VCaP (cell line): ENCODE results near the gene BGN.

Source experiments
- H3K27ac ChIP-seq: fragments of 450-650 bp; 2 replicates; pipeline ENCODE4 v1.5.1; 2017
- TF ChIP-seq, protein P1 (sequence below): fragments of 450-650 bp; conservative IDR thresholded peaks from 2 replicates; pipeline ENCODE4 v1.5.1; 2017; ENCODE audit warnings: mild to moderate bottlenecking, moderate library complexity

BGN gene

GRCh38 chrX:153476666-153477363, 18.0 kb upstream of the BGN start:
- H3K27ac ChIP-seq, result no peak overlapping the region

GRCh38 chrX:153477364-153477857, 17.4 kb upstream of the BGN start:
- TF ChIP-seq, protein P1, sequence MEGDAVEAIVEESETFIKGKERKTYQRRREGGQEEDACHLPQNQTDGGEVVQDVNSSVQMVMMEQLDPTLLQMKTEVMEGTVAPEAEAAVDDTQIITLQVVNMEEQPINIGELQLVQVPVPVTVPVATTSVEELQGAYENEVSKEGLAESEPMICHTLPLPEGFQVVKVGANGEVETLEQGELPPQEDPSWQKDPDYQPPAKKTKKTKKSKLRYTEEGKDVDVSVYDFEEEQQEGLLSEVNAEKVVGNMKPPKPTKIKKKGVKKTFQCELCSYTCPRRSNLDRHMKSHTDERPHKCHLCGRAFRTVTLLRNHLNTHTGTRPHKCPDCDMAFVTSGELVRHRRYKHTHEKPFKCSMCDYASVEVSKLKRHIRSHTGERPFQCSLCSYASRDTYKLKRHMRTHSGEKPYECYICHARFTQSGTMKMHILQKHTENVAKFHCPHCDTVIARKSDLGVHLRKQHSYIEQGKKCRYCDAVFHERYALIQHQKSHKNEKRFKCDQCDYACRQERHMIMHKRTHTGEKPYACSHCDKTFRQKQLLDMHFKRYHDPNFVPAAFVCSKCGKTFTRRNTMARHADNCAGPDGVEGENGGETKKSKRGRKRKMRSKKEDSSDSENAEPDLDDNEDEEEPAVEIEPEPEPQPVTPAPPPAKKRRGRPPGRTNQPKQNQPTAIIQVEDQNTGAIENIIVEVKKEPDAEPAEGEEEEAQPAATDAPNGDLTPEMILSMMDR, result no peak
- H3K27ac ChIP-seq, result no peak overlapping the region

More at GRCh38 chrX:153476666-153477363, 18.0 kb upstream of the BGN start:
- TF ChIP-seq, protein P1, result no peak

DNA sequence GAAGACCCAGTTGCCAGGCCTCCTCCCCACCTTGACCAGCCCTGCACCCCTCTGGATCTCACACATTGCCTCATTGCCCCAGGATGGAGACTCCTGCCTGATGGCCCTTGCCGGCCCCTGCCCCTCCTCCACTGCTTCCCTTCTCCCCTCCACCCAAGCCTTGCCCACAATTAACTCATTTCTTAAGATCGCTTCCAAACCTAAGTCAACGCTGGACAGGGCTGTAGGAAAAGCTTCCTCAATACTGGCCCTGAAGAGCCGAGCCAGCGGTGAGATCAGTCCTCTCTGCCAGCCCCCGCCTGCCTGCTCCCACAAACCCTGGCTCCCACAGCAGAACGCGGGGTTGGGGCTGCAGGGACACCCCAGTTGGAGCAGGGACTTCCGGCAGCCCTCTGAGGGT, 16.9 kb upstream of the BGN start:
- H3K27ac ChIP-seq, result no peak overlapping the region
- TF ChIP-seq, protein P1, result no peak

- H3K27ac ChIP-seq, result no peak overlapping the region
- TF ChIP-seq, protein P1, result no peak
Measured at GRCh38 chrX:153478746-153479145, 16.0 kb upstream of the BGN start.

GRCh38 chrX:153481043-153481442, 13.7 kb upstream of the BGN start:
- H3K27ac ChIP-seq, result no peak overlapping the region
- TF ChIP-seq, protein P1, result no peak

GRCh38 chrX:153482376-153483015, 12.3 kb upstream of the BGN start:
- TF ChIP-seq, protein P1, result no peak
- no peak overlapping the region for H3K27ac ChIP-seq

DNA sequence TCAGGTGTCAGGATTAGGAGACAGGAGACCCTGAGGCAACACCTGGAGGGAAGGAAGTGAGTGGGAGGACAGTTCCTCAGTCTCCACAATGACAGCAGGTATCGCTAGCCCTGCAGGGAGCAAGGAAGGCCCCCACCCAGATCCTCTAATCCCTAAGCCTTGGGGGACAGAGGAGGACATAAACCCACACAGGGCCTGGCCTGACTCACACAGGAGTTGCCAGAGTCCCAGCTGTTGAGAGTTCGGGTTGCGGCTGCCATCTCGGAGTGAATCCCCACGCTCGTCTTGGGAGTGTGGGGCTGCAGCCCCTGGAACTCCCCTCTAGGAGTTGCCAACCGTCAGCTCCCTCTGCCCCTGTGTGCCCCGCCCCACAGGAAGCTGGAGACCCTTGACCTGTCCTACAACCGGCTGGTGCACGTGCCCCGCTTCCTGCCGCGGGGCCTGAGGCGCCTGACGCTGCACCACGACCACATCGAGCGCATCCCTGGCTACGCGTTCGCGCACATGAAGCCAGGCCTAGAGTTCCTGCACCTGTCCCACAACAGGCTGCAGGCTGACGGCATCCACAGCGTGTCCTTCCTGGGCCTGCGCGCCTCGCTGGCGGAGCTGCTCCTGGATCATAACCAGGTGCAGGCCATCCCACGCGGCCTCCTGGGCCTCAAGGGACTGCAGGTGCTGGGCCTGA, 9.2 kb upstream of the BGN start:
- H3K27ac ChIP-seq, result no peak overlapping the region
- TF ChIP-seq, protein P1, result no peak
